Uterus (tissue), 4 donors: ENCODE results near the gene FADS1. TPM values are rescaled to one million over a fixed set of nuclear protein-coding genes. Genes with fewer than 3 reads are reported as not detected.
A peak's percentile ranks its signal among the peaks of the same experiment; 100 is the strongest.

Experiments used
- DNase-seq, 2 donors: peaks; one replicate each; pipeline ENCODE4 v3.0.0-alpha.2; 2019 to 2020
- H3K27ac ChIP-seq, 2 donors: fragments of 200-600 bp; sonication (generic); 1 replicate in 1 of 2; 2 replicates in 1 of 2; pipeline ENCODE4 v1.5.1; 2016 to 2018
- H3K27me3 ChIP-seq, 2 donors: fragments of 200-600 bp; sonication (generic); one replicate each; pipeline ENCODE4 v1.5.1; 2018 to 2019; ENCODE audit warnings: control low read depth in 1 of 2
- H3K36me3 ChIP-seq, 2 donors: fragments of 200-600 bp; sonication (generic); one replicate each; pipeline ENCODE4 v1.5.1; 2019; ENCODE audit warnings: control low read depth in 1 of 2
- H3K4me1 ChIP-seq, 2 donors: fragments of 200-600 bp; sonication (generic); one replicate each; pipeline ENCODE4 v1.5.1; 2018 to 2019; ENCODE audit warnings: control low read depth in 1 of 2
- H3K4me3 ChIP-seq, 2 donors: fragments of 200-600 bp; sonication (generic); 1 replicate in 1 of 2; 2 replicates in 1 of 2; pipeline ENCODE4 v1.5.1; 2018 to 2019; ENCODE audit warnings: mild to moderate bottlenecking in 1 of 2
- H3K9me3 ChIP-seq, 2 donors: fragments of 200-600 bp; sonication (generic); one replicate each; pipeline ENCODE4 v1.5.1; 2019; ENCODE audit warnings: control low read depth in 1 of 2
- CTCF ChIP-seq, 4 experiments: fragments of 200-600 bp in 2 of 4; fragments of 450-650 bp in 2 of 4; sonication (generic) in 2 of 4; IDR thresholded peaks; one replicate each; pipeline ENCODE4 v1.5.1; 2016 to 2019; ENCODE audit warnings: antibody characterized with exemption in 4 of 4, mild to moderate bottlenecking in 2 of 4, moderate library complexity in 1 of 4
- POLR2A ChIP-seq, 2 donors: fragments of 450-650 bp; IDR thresholded peaks; one replicate each; pipeline ENCODE4 v1.6.1; 2016; ENCODE audit warnings: antibody characterized with exemption in 2 of 2, mild to moderate bottlenecking in 1 of 2, moderate library complexity in 1 of 2
- intact Hi-C: fragments of 100-400 bp; cut with DNase I; formaldehyde crosslinking; loops from one replicate; pipeline ENCODE4 v1.15.1; 2023; ENCODE audit warnings: low total_unique reads
- total RNA-seq, 4 donors: library from RNA; depleted of rRNA in 3 of 4; stranded (reverse); fragments of >200 nt in 3 of 4; gene quantifications; one replicate each; pipeline versions ENCODE4 v1.1.0 to v1.2.4, GENCODE V29; 2014 to 2023
- donor health status: DM: yes; HTN: yes; CAD: no.

Gene FADS1
- total RNA-seq, 4 donors from 2014 or later = 23.8 to 57.1 (median 38.3) TPM

DNA sequence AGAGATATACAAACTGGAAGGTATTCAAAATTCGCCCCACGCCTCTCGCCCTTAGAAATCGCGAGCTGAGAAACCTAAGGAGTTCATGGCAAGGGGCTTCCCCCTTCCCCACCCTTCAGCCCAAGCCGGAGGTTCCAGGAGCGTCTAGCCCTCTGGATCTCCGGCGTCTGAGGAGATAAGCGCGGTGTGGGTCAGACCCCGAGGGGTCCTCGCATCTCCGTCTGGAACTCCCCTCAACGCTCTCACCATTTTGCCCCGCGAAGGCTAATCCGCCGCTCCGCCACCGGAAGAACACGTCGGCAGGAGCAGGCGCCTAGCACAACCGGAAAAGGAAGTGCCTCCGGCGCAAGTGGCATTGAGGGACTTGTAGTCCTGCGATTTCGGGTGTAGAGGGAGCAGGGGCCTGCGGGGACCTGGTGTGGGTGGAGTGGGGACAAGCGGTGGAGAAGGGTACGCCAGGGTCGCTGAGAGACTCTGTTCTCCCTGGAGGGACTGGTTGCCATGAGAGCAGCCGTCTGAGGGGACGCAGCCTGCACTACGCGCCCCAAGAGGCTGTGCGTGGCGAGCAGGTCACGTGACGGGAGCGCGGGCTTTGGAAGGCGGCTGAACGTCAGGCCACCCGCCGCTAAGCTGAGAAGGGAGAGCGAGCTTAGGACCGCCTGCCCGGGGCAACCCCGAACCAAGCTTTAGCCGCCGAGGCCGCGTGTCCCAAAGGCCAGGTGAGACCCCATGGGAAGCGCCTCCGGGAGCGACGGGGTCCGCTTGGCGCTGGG lies 24.3 kb downstream of the FADS1 start, which contains the start of the genes FEN1 and TMEM258:
TSS of gene FEN1 (plus strand) at position 602 of the 773 bp plus-strand sequence. CDS start 2,451 bp downstream, outside the sequence.
TSS of gene TMEM258 (minus strand) at position 290 of the 773 bp plus-strand sequence. CDS start at position 249, 41 bp downstream.
- intact Hi-C loops = loop anchor here (10.0 kb wide), 1 partner anchor 102 kb away; the partner anchor contains the start of gene FADS3
- H3K36me3 ChIP-seq = no peaks in the 10 kb centered on the region
- H3K9me3 ChIP-seq = no peaks in the 10 kb centered on the region
- DNase-seq = peak; percentile 84 to 86
- peak within 1 kb of the TSS; percentile 66 to 84 for H3K4me3 ChIP-seq
- TF ChIP-seq POLR2A (IDR thresholded peaks at IDR 0.05) (peak in 1 of 2 donors; percentile 72), CTCF (IDR thresholded peaks at IDR 0.05) (peak in 1 of 4 experiments; percentile 47)
- H3K27ac ChIP-seq = peak within 1 kb of the TSS; percentile 91 to 98
- H3K4me1 ChIP-seq = peaks cover 3 to 5% of the 10 kb centered on the region in 2 donors
- no peaks in the 10 kb centered on the region for H3K27me3 ChIP-seq

DNA sequence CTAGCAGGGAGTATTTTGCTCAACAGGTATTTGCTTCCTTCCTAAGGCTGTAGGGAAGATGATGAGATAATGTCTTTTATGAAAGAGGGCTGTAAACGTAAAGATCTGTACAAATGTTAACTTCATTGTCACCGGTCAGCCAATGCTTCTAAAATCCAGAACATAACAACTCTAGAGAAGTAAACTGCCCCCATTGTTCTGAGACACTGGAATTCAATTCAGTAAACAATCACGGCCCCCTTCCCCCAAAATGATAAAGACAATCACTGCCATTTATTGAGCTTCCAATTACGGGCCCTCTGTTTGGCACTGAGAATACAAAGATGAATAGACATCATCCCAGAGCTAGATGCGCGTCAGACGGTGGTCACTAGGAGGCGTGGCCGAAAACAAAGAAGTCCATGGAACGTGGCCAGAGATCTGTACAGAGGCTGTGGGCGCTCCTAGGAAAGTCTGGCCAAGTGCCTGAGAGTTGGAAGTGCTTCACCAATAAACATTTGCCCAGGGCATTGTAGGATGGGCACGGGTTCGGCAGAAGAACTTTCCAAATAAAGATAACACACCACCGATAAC lies 25.0 kb downstream of the FADS1 start:
- H3K4me1 ChIP-seq = peaks cover 0 to 5% of the 10 kb centered on the region in 2 donors
- no peaks in the 10 kb centered on the region for H3K36me3 ChIP-seq
- no peaks in the 10 kb centered on the region for H3K9me3 ChIP-seq
- TF ChIP-seq CTCF (IDR thresholded peaks at IDR 0.05) (no peak), POLR2A (IDR thresholded peaks at IDR 0.05) (no peak)
- intact Hi-C loops = loop anchor here (10.0 kb wide), 1 partner anchor 103 kb away; the partner anchor contains the start of gene FADS3
- peak overlapping the region; percentile 91 to 98 for H3K27ac ChIP-seq
- peak; percentile 78 to 80 for DNase-seq
- H3K4me3 ChIP-seq = peak overlapping the region; percentile 66 to 84
- no peaks in the 10 kb centered on the region for H3K27me3 ChIP-seq

- TF ChIP-seq CTCF (IDR thresholded peaks at IDR 0.05) (peak; percentile 47 to 61 (median 54)), POLR2A (IDR thresholded peaks at IDR 0.05) (no peak)
- H3K27ac ChIP-seq = peak overlapping the region in 1 of 2 donors; percentile 7
- H3K4me1 ChIP-seq = peaks cover 0 to 1% of the 10 kb centered on the region in 2 donors
- H3K9me3 ChIP-seq = no peaks in the 10 kb centered on the region
- intact Hi-C loops = loop anchor here (5.0 kb wide), 1 partner anchor 41 kb away; no protein-coding TSS in a partner anchor
- peak in 1 of 2 donors; percentile 68 for DNase-seq
- H3K27me3 ChIP-seq = no peaks in the 10 kb centered on the region
- H3K4me3 ChIP-seq = no peak overlapping the region
- H3K36me3 ChIP-seq = no peaks in the 10 kb centered on the region
Observed at GRCh38 chr11:61787928-61788491, 28.8 kb downstream of the FADS1 start.

DNA sequence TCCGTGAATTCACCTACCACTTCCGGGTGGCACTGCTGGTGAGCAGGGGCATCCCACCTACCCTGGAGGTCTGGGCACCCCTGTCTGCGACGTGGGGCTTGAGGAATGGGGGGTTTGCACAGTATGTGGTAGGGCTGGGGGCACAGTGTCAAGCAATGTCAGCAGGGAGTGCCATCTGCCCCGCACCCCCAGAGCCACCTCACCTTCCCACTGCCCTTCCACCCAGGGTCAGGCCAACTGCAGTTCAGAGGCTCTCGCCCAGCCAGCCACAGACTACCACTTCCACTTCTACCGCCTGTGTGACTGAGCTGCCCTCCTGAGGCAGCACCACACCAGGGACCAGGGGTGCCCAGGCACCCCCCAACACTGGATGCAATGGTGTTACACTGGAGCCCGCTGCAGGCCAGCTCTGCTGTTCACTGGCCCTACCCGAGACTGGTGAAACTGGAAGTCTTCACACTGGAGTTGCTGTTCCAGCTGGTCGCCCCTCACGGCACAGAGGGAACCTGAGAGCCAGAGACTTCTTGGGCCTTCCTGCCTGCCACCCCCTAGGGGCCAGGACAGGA lies 30.9 kb downstream of the FADS1 start:
- no peaks in the 10 kb centered on the region for H3K4me1 ChIP-seq
- H3K27ac ChIP-seq = no peak overlapping the region
- DNase-seq = no peak
- no peaks in the 10 kb centered on the region for H3K27me3 ChIP-seq
- intact Hi-C loops = loop anchor here (5.0 kb wide), 1 partner anchor 39 kb away; no protein-coding TSS in a partner anchor
- no peaks in the 10 kb centered on the region for H3K36me3 ChIP-seq
- TF ChIP-seq CTCF (IDR thresholded peaks at IDR 0.05) (no peak), POLR2A (IDR thresholded peaks at IDR 0.05) (no peak)
- H3K9me3 ChIP-seq = no peaks in the 10 kb centered on the region
- H3K4me3 ChIP-seq = no peak overlapping the region
